T-helper 2 cell treated with Interferon-gamma antibody and Interleukin-4, amounts not matched to agents 100 ng/mL and 5 ng/mL, for 36 hours (primary cell): ENCODE measurements around the gene TBX4. TPM values are rescaled to one million over a fixed set of nuclear protein-coding genes. Genes with fewer than 3 reads are reported as not detected.
"Not testable (repeated sequence)": the region's sequence is repeated elsewhere in the genome, so short reads cannot be mapped to it uniquely, and the experiment has no call there.

Source experiments
- intact Hi-C: fragments of 100-400 bp; cut with micrococcal nuclease; formaldehyde crosslinking; loops from one replicate; pipeline ENCODE4 v1.15.1; 2023
- total RNA-seq: library from RNA; stranded (reverse); gene quantifications from 2 replicates; pipeline ENCODE4 v1.2.3, GENCODE V29; 2022

TBX4 gene
- total RNA-seq, 1 donor from 2014 or later: not detected

DNA sequence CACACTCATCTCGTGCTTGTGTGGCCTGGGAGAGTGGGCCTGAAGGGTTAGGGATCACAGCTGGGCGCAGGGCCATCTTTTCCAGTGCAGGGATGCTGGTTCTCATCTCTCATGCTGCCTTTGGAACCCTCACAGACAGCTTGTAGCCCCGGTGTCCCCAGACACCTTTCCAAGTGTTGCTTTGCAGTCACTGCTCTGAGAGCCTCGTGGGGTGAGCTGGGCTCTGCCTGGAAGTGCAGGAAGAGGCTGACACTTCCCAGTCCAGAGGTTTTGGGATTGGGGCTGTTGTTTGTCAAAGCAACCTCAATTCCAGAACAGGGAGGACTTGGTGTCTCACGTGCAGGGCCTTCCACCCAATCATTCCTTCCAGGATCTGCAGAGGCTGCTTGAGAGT lies 28.2 kb downstream of the TBX4 start:
- intact Hi-C loops: no loop called here

DNA sequence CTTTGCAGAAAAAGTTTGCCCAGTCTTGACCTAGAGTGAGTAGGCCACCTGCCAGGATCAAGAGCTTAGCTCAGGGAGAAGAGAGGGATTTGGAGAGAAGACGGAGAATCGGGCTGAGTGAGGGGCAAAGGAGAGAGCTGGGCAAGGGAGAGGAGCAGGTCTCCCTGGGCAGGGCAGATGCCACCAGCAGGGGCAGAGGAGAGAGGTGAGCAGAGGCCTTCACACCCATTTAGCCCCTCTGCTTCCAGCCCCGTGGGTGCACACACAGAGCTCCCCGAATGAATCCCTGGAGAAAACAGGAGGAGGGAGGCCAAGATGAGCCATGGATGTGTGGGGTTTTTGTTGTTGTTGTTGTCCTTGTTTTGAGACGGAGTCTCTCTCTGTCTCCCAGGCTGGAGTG lies 29.2 kb downstream of the TBX4 start:
- intact Hi-C loops: no loop called here

DNA sequence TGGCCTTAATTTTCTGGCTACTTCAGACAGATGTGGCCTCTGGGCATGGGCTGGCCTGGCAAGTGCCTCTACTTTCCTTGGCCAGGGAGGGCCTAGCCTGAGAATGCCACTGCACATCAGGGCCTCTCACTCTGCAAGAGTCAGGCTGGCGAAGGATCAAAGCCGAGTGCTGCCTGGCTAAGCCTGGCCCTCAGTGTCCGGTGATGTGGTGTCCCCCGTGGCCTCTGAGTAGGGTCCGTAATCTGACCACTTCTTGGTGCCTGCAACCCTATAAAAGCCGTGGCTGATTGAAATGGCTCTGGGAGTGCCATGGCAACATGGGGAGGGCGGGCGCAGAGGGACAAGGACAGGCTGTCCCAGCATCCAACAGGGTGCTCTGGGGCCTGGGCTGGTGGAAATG lies 30.2 kb downstream of the TBX4 start:
- intact Hi-C loops: no loop called here

DNA sequence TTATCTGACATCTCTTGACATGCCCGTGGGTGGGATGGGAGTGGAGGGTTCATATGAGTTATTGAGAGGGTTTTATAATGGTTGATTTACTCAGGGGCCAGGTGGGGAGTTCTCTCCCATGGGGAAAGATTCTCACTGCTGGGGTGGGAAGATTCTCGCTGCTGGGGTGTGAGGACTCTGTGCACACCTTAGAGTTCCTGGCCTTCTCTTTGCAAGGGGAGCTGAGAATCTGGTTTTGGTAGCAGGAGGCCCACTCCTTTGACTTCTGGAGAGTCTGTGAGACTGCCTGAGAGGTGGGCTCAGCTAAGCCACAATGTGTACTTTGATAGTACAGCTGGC lies 31.5 kb downstream of the TBX4 start:
- intact Hi-C loops: no loop called here

DNA sequence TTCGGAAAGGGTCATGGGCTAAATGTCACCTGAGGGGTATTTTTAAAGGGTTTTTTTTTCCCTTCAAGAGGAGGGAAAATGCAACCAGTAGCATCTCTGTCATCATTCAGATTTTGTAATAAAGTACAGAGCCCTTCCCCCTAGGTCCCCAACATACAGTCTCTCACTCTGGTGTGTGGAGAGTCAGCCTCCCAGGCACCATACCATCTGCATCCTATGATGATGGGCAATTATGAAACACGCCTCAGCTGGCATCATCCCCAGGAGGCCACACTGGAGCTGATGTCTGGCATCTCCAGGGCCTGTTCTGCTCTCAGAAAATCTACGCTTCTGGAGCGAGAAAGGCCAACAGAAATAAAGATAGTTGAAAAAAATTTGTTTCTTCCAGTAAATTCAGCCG lies 32.0 kb downstream of the TBX4 start:
- intact Hi-C loops: no loop called here

DNA sequence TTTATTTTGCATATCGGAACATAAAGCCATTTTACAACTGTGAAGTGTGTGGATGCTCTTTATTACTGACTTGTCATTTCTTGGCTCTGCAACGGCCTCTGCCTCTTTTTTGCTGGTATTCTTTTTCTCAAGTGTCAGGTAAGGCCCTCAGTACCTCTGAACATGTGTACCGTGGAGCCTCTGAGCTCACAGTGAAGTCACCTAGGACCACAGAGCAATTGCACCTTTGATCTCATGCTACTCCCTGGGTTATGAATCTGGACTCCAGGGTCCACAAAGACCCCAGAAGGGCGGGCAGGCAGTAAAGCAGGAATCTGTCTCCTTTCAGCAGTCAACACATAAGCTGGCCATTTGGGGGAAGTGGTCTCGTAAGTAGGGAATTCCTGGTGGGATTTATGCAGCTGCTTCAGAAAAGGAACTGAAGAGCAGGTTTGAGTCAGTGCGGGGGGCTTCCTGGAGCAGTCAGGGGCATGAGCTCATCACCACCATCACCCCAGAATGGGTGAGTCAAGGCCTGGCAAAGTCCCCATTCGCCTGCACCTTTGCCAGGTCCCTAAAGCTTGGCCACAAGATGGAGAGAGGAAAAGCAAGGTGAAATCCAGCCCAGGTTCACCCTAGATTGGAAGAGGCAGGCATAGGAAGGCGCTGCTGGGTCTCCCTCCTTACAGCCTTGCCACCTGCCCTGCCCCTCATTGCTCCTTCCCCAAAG lies 33.0 kb downstream of the TBX4 start:
- intact Hi-C loops: no loop called here

DNA sequence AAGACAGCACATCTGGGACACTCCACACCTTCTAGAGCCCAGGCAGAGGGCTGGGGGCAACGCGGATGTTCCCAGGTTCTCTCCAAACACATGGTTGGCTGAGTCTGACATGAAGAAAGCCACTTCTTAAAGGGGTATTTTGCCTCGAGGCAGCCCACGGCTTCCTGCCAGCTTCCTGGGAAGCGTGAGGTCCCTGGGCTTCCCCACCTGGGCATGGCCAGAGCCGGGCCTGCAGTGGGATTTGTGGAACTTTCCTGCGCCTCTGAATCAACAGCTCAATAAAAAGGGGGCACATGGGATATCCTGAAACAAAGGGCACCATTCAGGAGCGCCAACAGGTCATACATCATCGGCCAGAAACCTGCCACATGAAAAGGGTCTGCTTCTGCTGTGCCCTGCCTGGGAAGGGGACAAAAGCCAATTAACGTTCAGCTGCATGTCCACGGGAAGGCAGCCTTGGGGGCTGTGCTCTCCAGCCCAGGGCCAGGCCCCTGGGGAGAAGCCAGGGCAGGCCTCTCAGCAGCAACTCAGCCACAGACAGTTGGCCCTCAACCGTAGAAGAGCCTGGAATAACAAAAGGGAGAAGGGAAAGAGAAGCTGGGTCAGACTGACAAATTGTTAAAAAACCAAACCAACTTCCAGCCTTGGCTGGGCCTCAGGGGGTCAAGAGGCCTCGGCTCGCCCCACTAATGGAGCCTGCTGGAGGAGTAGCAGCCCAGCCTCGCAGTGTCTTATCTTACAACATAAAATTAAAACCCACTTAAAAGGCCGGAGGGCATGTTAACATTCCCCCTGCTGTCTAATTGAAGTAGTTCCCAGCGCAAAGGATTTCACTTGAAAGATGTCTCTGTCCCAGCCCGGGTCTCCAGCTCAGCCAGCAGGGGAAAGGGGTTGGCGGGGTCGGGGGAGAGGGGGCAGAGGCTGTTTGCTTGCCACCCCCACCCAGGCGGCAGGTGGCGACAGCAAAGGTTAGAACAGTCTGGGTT lies 34.2 kb downstream of the TBX4 start:
- intact Hi-C loops: no loop called here

DNA sequence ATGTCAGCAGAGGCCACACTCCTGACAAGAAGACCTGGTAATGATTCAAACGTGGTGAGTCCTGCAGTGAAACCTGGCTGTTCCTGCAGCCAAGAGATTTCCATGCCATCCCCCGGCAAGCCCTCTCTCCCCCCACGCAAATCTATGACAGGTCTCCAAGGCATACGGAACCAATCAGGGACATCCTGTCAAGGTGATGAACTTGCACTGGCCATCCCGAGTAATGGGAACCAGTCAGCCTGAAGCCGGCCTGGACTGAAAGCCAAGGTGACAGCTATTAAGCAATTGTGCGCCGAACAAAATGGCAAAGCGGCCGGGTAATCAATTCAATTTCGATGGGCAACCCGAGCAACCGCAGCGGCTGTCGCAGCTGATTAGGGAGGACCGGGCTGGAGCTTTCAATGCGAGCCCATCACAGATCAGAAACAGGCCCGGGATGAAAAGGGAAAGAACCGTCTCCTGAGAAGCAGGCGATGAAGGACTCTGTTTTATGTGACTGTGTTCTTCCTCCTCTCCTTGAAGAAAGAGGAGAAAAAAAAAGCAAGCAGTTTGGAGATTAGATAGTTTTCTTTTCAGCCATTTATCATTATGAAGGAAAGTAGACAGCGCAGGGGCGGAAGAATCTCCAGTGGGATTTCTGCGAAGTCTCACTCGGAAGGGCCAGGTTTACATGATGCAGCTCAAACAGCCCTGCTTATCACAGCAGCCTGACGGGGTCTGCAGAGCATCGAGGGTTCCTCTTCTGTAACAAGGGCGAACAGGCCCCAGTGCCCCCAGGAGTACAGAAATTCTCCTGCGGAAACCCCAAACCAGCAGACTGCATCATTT lies 35.2 kb downstream of the TBX4 start:
- intact Hi-C loops: no loop called here

DNA sequence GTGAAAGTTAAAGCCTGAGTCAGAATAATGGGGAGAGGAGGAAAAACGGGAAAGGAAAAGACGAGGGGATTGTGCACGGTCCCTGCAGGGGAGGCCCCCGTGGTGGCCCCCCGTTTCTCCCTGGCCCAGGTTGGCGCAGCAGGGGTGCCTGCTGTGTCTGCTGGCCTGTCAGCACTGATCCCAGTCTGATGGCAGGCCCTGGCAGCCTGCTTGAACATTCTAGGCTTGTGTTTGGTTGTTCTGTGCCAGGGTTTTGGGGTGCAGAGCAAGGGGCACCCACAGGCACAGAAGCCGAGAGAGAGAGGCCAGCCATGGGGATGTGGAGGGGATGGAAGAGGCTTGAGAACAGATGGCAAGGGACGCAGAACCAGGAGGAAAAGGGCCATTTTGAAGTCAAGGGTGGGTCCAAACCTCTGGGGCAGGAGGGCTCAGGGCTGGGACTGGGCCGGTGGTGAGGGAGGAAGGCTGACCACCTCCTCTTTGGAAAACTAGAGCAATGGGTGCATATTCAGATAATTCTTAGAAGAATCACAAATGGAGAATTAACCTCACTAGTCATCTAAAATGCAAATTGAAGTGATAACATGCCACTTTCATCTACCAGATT lies 35.9 kb downstream of the TBX4 start:
- intact Hi-C loops: no loop called here

DNA sequence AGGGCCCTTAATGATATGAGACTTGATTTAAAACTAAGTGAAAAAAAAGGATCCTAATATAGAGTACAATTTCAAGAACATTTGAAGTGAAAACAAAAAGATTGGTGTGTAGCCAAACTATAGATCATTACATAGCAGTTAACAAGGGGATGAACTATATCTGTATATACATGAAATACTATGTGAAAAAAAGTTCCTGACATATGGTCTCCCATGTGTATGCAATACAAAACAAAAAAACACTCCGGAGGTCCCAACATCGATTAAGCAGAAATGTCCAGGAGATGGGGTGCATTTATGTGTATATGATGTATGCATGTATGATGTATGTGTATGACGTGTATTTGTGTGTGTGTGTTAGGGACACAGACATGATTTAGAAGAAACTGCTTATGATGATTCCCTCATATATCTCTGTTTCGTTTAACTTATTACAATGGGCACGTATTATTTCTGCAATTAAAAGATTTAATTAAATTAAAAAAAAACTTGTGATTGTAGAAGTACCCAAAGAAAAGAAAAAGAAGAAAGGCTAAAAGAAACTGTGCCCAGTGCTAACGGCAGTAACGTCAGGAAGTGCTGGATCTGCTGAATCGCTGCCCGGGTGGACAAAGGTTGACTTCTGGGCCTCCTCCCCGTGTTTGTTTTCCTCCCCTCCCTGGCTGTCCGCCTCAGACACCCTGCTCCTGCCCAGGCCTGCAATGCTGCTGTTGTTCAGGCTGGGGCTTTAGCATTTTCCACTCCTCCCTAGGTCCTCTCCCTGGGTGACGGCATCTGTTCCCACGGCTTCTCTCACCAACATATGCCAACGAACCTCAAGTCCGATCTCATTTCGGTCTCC lies 36.9 kb downstream of the TBX4 start:
- intact Hi-C loops: no loop called here

DNA sequence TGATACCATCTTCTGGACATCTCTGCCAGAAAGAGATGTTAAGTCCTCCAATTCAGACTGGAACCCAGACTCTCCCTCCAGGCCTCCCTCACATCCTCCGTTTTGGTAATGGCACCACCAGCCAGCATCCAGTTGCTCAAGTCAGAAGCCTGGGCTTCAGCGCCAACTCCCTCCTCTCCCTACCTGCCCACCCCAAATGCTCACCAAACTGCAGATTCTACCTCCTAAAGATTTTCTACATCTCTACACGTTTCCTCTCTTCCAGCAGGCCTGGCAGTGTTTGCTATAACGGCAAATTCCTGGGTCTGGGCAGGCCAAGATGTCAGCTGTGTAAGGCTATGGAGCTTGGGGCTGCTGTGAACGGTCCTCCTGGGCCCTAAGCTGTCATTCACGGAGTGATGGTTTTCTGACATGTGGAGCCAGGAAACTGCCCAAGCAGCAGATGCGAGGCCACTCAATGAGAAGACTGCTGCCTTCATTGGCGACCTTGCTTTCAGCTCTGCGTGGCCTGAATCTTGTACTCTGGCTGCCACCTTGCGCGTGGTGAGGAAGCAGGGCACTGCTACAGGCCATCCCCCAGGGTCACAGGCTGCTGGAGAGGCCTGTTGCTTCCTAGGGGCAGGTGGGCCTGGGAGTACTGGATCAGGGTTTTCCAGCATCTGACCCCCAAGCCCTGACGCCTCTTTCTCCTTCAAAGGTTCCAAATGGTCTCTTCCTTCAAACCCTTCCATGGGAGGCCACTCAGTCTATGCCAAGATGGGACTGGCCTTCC lies 37.7 kb downstream of the TBX4 start:
- intact Hi-C loops: no loop called here

DNA sequence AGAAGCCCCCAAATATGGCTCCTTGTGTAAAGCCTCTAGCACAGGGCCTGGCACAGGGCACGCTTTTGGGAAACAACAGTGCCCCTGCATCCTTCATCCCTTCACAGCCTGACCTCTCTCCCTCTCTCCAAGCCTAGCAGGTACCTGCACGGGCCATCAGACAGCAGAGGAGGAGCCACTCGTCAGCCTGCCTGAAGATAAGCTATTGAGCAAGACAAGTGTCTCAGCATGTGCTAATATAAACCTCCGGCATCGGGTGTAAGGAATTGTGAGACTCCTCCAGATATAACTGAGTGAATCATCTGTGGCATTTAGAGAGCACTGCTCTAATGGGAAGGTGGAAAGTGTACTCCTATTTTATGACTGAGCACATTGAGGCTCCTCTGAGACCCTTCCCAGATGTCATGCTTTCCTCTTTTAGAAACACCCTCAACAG lies 38.3 kb downstream of the TBX4 start:
- intact Hi-C loops: no loop called here

DNA sequence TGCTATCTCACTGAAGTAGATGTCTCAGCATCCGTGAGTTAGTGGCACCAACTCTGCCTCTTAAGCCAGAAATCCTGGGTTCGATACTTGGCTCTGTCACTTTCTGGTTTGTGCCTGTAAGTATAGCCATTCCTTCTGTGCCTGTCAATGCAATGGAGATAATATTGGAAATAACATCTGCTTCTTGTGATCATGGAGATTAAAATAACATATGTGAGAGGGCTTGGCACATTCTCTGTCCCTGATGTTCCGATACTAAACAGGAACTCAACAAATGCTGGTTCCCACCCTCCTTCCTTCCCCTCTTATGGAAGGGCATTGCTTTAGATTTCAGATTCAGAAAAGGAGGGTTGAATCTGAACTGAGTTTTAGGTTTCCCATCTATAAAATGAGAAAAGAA lies 39.8 kb downstream of the TBX4 start:
- intact Hi-C loops: no loop called here

DNA sequence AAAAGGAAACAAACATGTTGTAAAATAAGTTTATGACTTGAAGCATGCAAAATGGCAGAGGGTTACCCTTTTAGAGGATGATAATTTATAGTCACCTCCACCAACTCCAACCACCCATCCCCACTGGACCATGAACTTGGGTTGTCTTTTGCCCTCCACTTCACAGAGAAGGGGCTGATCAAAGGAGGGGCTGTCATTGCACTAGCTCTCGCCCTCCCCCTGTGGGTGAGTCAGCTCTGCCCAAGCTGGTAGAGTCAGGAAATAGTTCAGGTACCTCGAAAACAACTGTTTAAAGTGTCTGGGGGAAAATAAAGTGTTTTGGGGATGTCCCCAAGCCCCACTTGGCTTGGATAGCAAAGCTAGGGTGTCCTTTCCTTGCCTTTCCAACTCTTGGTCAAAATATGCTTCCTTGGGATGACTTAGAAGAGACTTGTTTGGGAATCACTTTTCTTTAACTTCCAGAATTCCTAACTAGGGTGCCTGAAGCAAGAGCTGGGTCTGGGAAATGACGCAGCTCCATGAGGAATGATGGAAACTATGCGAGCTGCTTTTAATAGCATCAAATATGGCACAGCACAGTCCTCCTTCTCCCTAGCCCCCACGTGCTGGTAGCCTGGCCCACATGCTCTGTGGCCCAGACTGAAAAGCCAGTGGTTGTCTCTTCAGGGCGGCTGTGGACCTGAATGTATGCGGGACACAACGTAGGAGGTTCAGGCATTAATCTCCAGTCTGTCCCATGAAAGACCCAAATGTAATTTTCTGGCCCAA lies 40.7 kb downstream of the TBX4 start:
- intact Hi-C loops: no loop called here

DNA sequence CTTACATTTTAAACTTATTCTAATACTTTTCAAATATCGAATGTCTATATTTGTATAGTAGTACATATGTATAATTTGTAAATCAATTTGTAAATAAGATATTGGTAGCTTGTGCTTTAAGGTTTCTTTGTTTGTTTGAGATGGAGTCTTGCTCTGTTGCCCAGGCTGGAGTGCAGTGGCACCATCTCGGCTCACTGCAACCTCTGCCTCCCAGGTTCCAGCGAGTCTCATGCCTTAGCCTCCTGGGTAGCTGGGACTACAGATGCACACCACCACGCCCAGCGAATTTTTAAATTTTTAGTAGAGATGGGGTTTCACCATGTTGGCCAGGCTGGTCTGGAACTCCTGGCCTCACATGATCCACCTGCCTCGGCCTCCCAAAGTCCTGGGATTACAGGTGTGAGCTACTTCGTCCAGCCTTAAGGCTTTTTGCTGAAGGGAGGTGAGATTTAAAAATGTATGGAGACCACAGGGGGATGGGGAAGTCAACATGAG lies 41.7 kb downstream of the TBX4 start:
- intact Hi-C loops: not testable (repeated sequence)

DNA sequence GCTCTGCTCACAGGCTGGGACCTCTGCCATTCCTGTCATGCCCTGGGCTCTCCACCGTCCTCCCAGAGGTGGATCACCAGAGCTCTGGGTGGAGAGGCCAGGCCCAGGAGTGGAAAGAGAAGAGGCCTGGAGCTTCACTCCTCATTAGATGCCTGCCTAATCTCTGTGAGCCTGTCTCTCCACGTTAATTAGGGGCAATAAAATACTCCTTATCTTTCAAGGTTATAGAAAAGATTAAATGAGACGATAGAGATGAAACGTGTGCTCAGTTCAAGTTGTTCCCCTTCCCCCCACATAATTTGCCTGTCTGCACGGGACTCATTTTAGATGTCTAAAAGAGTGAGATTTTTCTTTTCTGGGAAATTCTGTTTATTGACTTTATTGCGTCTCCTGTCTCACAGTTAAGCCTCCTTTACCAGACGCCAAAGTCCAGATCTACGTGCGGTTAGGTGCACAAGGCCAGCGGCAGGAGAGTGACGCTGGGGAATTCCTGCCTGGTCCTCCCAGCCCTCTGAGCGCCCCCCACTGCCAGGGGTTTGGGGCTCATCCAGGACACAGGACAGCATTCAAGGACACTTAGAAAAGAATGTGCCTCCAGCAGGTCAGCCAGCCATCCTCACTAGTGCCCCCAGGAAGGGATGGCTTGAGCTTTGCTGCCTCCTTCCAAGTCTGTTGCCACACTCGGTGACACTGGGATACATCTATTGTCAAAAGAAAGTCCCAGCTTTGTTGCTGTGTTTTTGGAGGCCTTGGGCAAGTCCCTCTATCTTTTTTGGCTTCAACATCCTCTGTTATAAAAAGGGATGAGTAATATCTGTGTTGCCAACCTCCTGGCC lies 42.3 kb downstream of the TBX4 start:
- intact Hi-C loops: no loop called here

DNA sequence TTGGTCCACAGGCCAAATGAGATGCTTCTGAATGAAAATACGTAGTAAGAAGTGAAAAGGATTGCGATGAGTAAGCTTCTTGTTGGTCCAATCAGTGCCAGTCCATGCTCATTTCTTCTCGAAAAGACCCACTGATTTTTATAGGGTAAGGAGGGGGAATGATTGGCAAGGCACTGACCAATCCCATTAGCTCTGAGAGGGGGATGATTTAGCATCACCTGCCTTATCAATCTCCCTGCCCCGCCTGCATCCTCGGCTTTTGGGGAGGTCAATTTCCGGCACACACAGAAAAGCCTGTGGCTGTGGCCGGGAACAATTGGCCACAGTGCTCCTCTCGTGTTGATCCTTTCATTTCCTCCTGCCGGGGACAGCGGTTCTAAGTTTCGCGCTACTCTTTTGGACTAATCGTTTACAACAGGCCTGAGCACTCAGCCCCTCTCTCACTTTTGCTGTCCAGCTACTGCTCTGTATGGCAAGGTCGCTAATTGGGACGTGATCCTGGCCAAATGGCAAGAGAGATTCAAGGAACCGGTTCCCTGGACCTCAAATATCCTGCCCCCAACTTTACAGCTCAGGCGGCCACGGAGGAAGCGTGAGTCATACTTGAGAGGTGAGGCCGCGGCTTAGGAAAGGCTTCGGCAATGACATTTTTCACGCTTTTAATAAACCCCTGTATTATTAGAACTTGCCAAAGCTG lies 43.1 kb downstream of the TBX4 start:
- intact Hi-C loops: no loop called here
